Measurements from ENCODE around the gene MSRB3. TPM values are rescaled to one million over a fixed set of nuclear protein-coding genes. Genes with fewer than 3 reads are reported as not detected.

Gene MSRB3
- total RNA-seq, 4 donors from 2014 or later: 219 to 336 (median 299) TPM

DNA sequence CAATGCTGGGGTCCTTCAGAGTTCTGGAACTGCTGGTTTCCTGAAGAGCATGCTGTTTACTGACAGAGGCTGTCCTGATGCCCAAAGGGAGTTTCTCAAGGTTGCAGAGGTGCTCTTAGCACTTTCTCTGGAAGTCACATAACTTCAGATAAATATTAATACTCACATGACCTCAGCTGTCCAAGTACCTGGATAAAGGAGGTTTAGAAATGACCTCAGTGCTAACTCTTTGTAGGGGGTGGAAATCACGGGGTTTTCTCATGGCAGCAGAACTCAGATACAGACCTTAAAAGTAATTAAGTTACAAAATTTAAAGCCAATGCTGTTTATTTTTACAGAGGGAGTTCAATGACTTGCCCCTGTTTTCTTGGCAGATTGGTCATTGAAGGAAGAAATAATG is 225.9 kb downstream of the MSRB3 start:
- ATAC-seq: no peak
- TF ChIP-seq POLR2AphosphoS5 (IDR thresholded peaks at IDR 0.05) (no peak), POLR2A (IDR thresholded peaks at IDR 0.05) (no peak), EP300 (IDR thresholded peaks at IDR 0.05) (no peak)
- TF ChIP-seq, protein P1, sequence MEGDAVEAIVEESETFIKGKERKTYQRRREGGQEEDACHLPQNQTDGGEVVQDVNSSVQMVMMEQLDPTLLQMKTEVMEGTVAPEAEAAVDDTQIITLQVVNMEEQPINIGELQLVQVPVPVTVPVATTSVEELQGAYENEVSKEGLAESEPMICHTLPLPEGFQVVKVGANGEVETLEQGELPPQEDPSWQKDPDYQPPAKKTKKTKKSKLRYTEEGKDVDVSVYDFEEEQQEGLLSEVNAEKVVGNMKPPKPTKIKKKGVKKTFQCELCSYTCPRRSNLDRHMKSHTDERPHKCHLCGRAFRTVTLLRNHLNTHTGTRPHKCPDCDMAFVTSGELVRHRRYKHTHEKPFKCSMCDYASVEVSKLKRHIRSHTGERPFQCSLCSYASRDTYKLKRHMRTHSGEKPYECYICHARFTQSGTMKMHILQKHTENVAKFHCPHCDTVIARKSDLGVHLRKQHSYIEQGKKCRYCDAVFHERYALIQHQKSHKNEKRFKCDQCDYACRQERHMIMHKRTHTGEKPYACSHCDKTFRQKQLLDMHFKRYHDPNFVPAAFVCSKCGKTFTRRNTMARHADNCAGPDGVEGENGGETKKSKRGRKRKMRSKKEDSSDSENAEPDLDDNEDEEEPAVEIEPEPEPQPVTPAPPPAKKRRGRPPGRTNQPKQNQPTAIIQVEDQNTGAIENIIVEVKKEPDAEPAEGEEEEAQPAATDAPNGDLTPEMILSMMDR (IDR thresholded peaks at IDR 0.05): no peak
- no peaks in the 10 kb centered on the region for H3K36me3 ChIP-seq
- H3K27ac ChIP-seq: no peak overlapping the region
- no peaks in the 10 kb centered on the region for H3K9me3 ChIP-seq
- H3K27me3 ChIP-seq: no peaks in the 10 kb centered on the region
- 88 to 92% methylated on average over 1 of the region's 1 CpG for WGBS, 2 donors (ENCODE audit: low coverage in 1 of 2)
- H3K4me1 ChIP-seq: peaks cover 0 to 16% (median 0%) of the 10 kb centered on the region in 3 donors
- H3K4me3 ChIP-seq: no peak overlapping the region

DNA sequence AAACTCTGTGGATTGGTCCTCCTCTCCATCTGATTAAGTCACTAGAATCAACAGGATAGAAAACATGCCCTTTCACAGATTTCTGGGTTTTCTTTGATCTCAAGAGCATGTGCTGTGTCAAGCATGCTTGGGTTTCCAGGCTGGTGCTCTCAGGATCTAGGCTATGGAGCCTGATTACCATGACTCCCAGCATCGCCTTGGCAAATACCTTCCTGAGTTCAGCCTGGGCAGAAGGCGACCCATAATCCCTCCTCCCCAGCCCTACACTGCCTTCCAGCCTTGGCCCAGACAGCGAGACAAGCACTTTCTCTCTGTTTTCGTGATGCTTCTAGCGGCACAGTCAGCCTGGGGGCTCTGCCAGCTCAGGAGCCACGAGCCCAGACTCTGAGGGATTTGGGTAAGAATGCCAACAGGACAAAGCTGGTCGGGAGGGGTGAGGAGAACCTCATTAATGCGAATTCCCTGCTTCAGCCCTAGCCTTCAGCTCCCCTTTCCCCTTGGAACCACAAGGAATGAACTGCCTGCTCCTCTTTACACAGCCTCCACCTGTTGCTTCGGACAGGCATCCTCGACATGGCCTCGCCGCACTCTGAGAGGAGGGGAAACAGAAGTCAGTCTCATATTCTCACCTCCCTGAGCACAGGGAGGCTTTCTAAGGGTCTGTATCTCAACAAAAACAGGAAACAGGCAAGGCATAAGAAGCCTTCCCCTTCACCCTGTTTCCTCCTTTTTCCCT is 227.1 kb downstream of the MSRB3 start:
- H3K27me3 ChIP-seq: no peaks in the 10 kb centered on the region
- whole genome bisulfite sequencing, 2 donors (ENCODE audit: low coverage in 1 of 2): 79 to 87% methylated on average over 10 of the region's 12 CpGs
- peaks cover 0 to 16% (median 0%) of the 10 kb centered on the region in 3 donors for H3K4me1 ChIP-seq
- H3K36me3 ChIP-seq: no peaks in the 10 kb centered on the region
- H3K27ac ChIP-seq: no peak overlapping the region
- H3K4me3 ChIP-seq: no peak overlapping the region
- TF ChIP-seq, protein P1 (IDR thresholded peaks at IDR 0.05): no peak
- TF ChIP-seq POLR2A (IDR thresholded peaks at IDR 0.05): no peak
- no peak for TF ChIP-seq EP300 (IDR thresholded peaks at IDR 0.05)
- TF ChIP-seq POLR2AphosphoS5 (IDR thresholded peaks at IDR 0.05): no peak
- H3K9me3 ChIP-seq: no peaks in the 10 kb centered on the region
- no peak for ATAC-seq

DNA sequence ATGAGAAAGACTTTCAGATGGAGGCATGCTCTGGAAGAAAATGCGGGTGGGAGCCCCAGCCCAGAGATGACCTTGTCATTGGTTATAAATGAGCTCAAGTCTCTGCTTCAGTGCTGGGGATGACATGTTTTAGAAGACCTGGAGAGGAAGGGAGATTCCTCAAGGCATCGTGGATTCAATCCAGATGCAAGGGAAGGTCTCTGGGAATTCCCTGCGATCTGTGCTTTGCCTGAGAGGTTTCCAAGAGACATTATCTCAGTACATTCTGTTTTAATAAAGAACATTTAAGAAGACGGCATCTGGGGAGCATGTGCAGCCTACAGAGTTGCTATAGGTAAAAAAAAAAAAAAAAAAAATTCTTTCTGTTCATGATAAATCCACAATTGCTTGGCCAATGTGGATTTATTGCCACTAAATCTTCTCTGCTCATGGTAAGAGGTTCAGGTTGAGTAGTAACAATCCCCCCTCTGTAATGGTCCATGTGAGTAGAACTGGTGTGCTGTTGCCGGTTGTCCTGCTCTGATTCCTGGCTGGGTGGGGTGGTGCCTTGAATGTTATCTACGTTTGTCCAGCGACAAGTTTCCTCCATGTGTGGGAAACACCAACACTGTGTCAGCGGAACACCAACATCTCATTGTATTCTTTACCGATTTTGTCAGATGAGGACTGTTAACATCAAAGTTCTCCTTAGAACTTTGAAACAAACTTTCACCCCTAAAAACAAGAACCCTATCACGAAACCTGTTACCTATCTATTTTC is 230.0 kb downstream of the MSRB3 start:
- TF ChIP-seq POLR2AphosphoS5 (IDR thresholded peaks at IDR 0.05) (no peak), POLR2A (IDR thresholded peaks at IDR 0.05) (no peak), EP300 (IDR thresholded peaks at IDR 0.05) (no peak)
- TF ChIP-seq, protein P1 (IDR thresholded peaks at IDR 0.05): no peak
- Histone ChIP-seq H3K27me3 (no peaks in the 10 kb centered on the region), H3K9me3 (no peaks in the 10 kb centered on the region), H3K27ac (no peak overlapping the region), H3K4me3 (no peak overlapping the region), H3K4me1 (peaks cover 0 to 20% (median 3%) of the 10 kb centered on the region in 3 donors), H3K36me3 (no peaks in the 10 kb centered on the region)
- 80 to 87% methylated on average over 6 to 10 of the region's 10 CpGs for WGBS, 2 donors (ENCODE audit: low coverage in 1 of 2)
- ATAC-seq: no peak

DNA sequence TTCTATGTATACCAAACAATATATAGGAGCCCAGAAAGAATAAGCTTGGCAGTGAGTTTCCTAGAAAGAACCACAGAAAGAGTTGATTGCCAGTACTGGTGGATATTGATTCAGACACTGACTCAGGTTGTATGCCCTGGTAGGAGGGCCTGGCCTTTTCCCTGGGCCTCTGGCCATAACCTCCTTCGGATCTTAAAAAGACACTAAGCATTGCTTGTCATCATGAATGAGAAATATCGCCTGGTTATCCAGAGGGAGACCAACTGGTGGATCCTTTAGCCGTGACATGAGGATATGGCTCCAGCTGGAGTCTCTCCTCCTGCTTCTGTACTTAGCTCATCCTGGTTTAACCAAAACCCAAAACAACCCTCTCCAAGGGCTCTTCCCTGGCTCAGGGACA is 231.5 kb downstream of the MSRB3 start:
- TF ChIP-seq, protein P1 (IDR thresholded peaks at IDR 0.05): no peak
- TF ChIP-seq POLR2A (IDR thresholded peaks at IDR 0.05): no peak
- TF ChIP-seq EP300 (IDR thresholded peaks at IDR 0.05): no peak
- TF ChIP-seq POLR2AphosphoS5 (IDR thresholded peaks at IDR 0.05): no peak
- ATAC-seq: no peak
- Histone ChIP-seq H3K9me3 (no peaks in the 10 kb centered on the region), H3K36me3 (no peaks in the 10 kb centered on the region), H3K27me3 (no peaks in the 10 kb centered on the region), H3K4me1 (peaks cover 0 to 20% (median 3%) of the 10 kb centered on the region in 3 donors), H3K27ac (no peak overlapping the region), H3K4me3 (no peak overlapping the region)
- 43 to 66% methylated on average over 2 of the region's 3 CpGs for WGBS, 2 donors (ENCODE audit: low coverage in 1 of 2)

All from gastroesophageal sphincter (tissue), 4 donors.